PC-9 (cell line): ENCODE results near the gene GLT1D1.

ENCODE experiments used
- CTCF ChIP-seq: fragments of 200-600 bp; sonication (generic); conservative IDR thresholded peaks from 2 replicates; pipeline ENCODE4 v1.6.1; 2017; ENCODE audit warnings: mixed run types, antibody characterized with exemption, mild to moderate bottlenecking, moderate library complexity
- EZH2 ChIP-seq: fragments of 200-600 bp; sonication (generic); IDR thresholded peaks from 2 replicates; pipeline ENCODE4 v1.8.0; 2017; ENCODE audit warnings: antibody characterized with exemption, low read depth

DNA sequence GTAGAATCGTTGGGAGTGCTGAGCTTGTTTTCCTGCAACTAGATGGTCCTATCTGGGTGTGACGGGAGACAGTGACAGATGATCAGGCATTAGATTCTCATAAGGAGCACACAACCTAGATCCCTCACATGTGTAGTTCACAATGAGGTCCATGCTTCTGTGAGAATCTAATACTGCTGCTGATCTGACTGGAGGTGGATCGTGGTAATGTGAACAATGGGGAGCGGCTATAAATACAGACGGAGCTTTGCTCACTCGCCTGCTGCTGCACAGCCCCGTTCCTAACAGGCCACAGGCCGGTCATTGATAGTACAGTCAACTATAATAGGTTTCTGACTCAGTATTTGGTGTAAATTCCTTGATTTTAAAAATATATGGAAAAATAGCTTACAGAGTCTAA, 138.8 kb downstream of the GLT1D1 start:
- TF ChIP-seq CTCF (no peak), EZH2 (no peak)
